NOMO-1 (cell line): ENCODE measurements around the gene STRA6.
"Not testable (repeated sequence)": the region's sequence is repeated elsewhere in the genome, so short reads cannot be mapped to it uniquely, and the experiment has no call there.

Source experiments
- DNase-seq, 2 experiments: peaks; one replicate each; lab custom pipeline; 2025; ENCODE audit not compliant: unreplicated experiment in 2 of 2; lab: John Stamatoyannopoulos, UW

Gene STRA6

GRCh38 chr15:74170071-74170844, 32.3 kb downstream of the STRA6 start:
- no peak for DNase-seq

GRCh38 chr15:74168711-74169126, 33.9 kb downstream of the STRA6 start:
- no peak for DNase-seq

- no peak for DNase-seq
Measured at GRCh38 chr15:74167891-74168331, 34.7 kb downstream of the STRA6 start.

GRCh38 chr15:74165461-74165860, 37.1 kb downstream of the STRA6 start:
- no peak for DNase-seq

- not testable (repeated sequence) for DNase-seq
Measured at GRCh38 chr15:74162195-74162536, 40.4 kb downstream of the STRA6 start.

- not testable (repeated sequence) for DNase-seq
Measured at GRCh38 chr15:74160390-74160789, 42.2 kb downstream of the STRA6 start.

- DNase-seq: no peak
Measured at GRCh38 chr15:74159773-74160172, 42.8 kb downstream of the STRA6 start.

GRCh38 chr15:74158855-74159650, 43.5 kb downstream of the STRA6 start:
- no peak for DNase-seq

GRCh38 chr15:74157868-74158827, 44.4 kb downstream of the STRA6 start:
- no peak for DNase-seq

- DNase-seq: no peak
Measured at GRCh38 chr15:74156678-74157411, 45.7 kb downstream of the STRA6 start.

- DNase-seq: no peak
Measured at GRCh38 chr15:74155766-74156417, 46.7 kb downstream of the STRA6 start.

- DNase-seq: no peak
Measured at GRCh38 chr15:74147051-74147450, 55.5 kb downstream of the STRA6 start.

GRCh38 chr15:74146277-74146800, 56.2 kb downstream of the STRA6 start:
- no peak for DNase-seq

GRCh38 chr15:74144153-74144775, 58.3 kb downstream of the STRA6 start:
- no peak for DNase-seq

GRCh38 chr15:74141591-74141990, 61.0 kb downstream of the STRA6 start:
- DNase-seq: no peak

GRCh38 chr15:74138642-74139041, 63.9 kb downstream of the STRA6 start:
- DNase-seq: no peak

- DNase-seq: no peak
Measured at GRCh38 chr15:74137537-74137894, 65.1 kb downstream of the STRA6 start.

- DNase-seq: no peak
Measured at GRCh38 chr15:74136814-74137536, 65.6 kb downstream of the STRA6 start.

GRCh38 chr15:74136540-74136813, 66.1 kb downstream of the STRA6 start:
- no peak for DNase-seq
